ENCODE results near the gene EDA. TPM values are rescaled to one million over a fixed set of nuclear protein-coding genes. Genes with fewer than 3 reads are reported as not detected.

The EDA gene
- total and polyA plus RNA-seq, 7 donors: 0.82 to 6.4 (median 3.6) TPM

GRCh38 chrX:69705818-69706217 is 89.9 kb downstream of the EDA start:
- H3K9me3 ChIP-seq: no peaks in the 10 kb centered on the region
- no peaks in the 10 kb centered on the region for H3K4me1 ChIP-seq
- no peaks in the 10 kb centered on the region for H3K36me3 ChIP-seq
- TF ChIP-seq POLR2AphosphoS5 (IDR thresholded peaks at IDR 0.05): no peak
- TF ChIP-seq CTCF (IDR thresholded peaks at IDR 0.05): no peak
- no peak for TF ChIP-seq POLR2A (IDR thresholded peaks at IDR 0.05)
- TF ChIP-seq EP300 (IDR thresholded peaks at IDR 0.05): no peak
- intact Hi-C loops (cut with DNase I): no loop called here
- no peaks in the 10 kb centered on the region for H3K27me3 ChIP-seq
- WGBS, 2 donors: 76 to 88% methylated on average over 2 of the region's 2 CpGs
- H3K27ac ChIP-seq: no peak overlapping the region
- H3K4me3 ChIP-seq: no peak overlapping the region
- DNase-seq: no peak

DNA sequence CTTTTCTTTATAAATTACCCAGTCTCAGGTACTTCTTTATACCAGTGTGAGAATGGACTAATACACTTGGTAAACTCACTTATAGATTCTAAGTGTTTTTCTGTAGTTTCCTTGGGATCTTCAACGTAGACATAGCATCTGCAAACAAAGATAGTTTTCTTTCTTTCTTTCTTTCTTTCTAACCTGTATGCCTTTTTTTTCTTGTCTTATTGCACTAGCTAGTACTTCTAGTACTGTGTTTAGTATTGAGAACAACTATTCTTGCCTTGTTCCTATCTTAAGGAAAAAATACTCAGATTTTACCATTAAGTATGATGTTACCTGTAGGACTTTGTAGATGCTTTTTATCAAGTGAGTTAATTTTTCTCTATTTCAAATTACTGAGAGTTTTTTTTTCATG is 102.2 kb downstream of the EDA start:
- TF ChIP-seq CTCF (IDR thresholded peaks at IDR 0.05) (no peak), EP300 (IDR thresholded peaks at IDR 0.05) (no peak), POLR2AphosphoS5 (IDR thresholded peaks at IDR 0.05) (no peak), POLR2A (IDR thresholded peaks at IDR 0.05) (no peak)
- 95 to 97% methylated on average over 1 of the region's 1 CpG for WGBS, 2 donors
- Histone ChIP-seq H3K9me3 (peaks cover 0 to 3% (median 0%) of the 10 kb centered on the region in 4 donors), H3K4me1 (no peaks in the 10 kb centered on the region), H3K27me3 (no peaks in the 10 kb centered on the region), H3K4me3 (no peak overlapping the region), H3K36me3 (no peaks in the 10 kb centered on the region), H3K27ac (no peak overlapping the region)
- DNase-seq: no peak
- intact Hi-C loops (cut with DNase I): no loop called here

- H3K27me3 ChIP-seq: no peaks in the 10 kb centered on the region
- H3K9me3 ChIP-seq: no peaks in the 10 kb centered on the region
- intact Hi-C loops (cut with DNase I): no loop called here
- no peak for DNase-seq
- TF ChIP-seq POLR2A (IDR thresholded peaks at IDR 0.05): no peak
- no peak for TF ChIP-seq CTCF (IDR thresholded peaks at IDR 0.05)
- no peak for TF ChIP-seq POLR2AphosphoS5 (IDR thresholded peaks at IDR 0.05)
- TF ChIP-seq EP300 (IDR thresholded peaks at IDR 0.05): no peak
- 51 to 82% methylated on average over 2 of the region's 2 CpGs for WGBS, 2 donors
- no peaks in the 10 kb centered on the region for H3K4me1 ChIP-seq
- H3K27ac ChIP-seq: no peak overlapping the region
- H3K36me3 ChIP-seq: no peaks in the 10 kb centered on the region
- H3K4me3 ChIP-seq: no peak overlapping the region
Observed at GRCh38 chrX:69724307-69724706, 108.4 kb downstream of the EDA start.

DNA sequence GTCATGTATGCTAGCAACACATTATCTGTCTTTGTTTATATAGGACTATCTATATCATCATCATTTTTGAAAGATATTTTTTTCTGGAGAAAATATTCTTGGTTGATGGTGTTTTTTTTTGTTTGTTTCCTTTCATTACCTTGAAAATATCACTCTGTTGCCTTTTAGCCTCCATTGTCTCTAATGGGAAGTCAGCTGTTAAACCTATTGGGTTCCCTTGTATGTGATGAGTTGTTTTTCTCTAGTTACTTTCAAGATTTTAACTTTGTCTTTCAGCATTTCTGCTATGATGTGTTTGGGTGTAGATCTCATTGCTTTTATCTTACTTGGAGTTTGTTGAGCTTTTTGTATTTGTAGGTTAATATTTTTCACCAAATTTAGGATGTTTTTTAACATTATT is 124.4 kb downstream of the EDA start:
- Histone ChIP-seq H3K4me1 (no peaks in the 10 kb centered on the region), H3K36me3 (no peaks in the 10 kb centered on the region), H3K4me3 (no peak overlapping the region), H3K27ac (no peak overlapping the region), H3K27me3 (no peaks in the 10 kb centered on the region), H3K9me3 (no peaks in the 10 kb centered on the region)
- DNase-seq: no peak
- TF ChIP-seq POLR2A (IDR thresholded peaks at IDR 0.05) (no peak), EP300 (IDR thresholded peaks at IDR 0.05) (no peak), POLR2AphosphoS5 (IDR thresholded peaks at IDR 0.05) (no peak), CTCF (IDR thresholded peaks at IDR 0.05) (no peak)
- intact Hi-C loops (cut with DNase I): no loop called here

- TF ChIP-seq POLR2AphosphoS5 (IDR thresholded peaks at IDR 0.05) (no peak), POLR2A (IDR thresholded peaks at IDR 0.05) (no peak), EP300 (IDR thresholded peaks at IDR 0.05) (no peak), CTCF (IDR thresholded peaks at IDR 0.05) (no peak)
- Histone ChIP-seq H3K4me1 (no peaks in the 10 kb centered on the region), H3K4me3 (no peak overlapping the region), H3K9me3 (no peaks in the 10 kb centered on the region), H3K27ac (no peak overlapping the region), H3K36me3 (no peaks in the 10 kb centered on the region), H3K27me3 (no peaks in the 10 kb centered on the region)
- intact Hi-C loops (cut with DNase I): no loop called here
- DNase-seq: no peak
Observed at GRCh38 chrX:69741721-69742120, 125.8 kb downstream of the EDA start.
